H9 (cell line): Measurements from ENCODE around the gene WDR82. TPM values are rescaled to one million over a fixed set of nuclear protein-coding genes. Genes with fewer than 3 reads are reported as not detected.

Experiments used
- DNase-seq: peaks from one replicate; pipeline ENCODE4 v3.0.0-alpha.2; 2017
- H2AFZ ChIP-seq: one replicate; pipeline ENCODE4 v1.6.1; 2013; ENCODE audit warnings: mild to moderate bottlenecking, low read length, control low read depth, moderate library complexity
- H2AK5ac ChIP-seq: 2 replicates; pipeline ENCODE4 v1.6.1; 2013; ENCODE audit warnings: low read length, control low read depth, mixed read lengths; ENCODE audit not compliant: insufficient read length
- H2BK120ac ChIP-seq: one replicate; pipeline ENCODE4 v1.6.1; 2013; ENCODE audit warnings: low read depth, mild to moderate bottlenecking, low read length, control low read depth, inconsistent platforms; ENCODE audit not compliant: poor library complexity, severe bottlenecking
- H2BK12ac ChIP-seq: 2 replicates; pipeline ENCODE4 v1.6.1; 2013; ENCODE audit warnings: low read length, control low read depth, mixed read lengths, low read depth; ENCODE audit not compliant: insufficient read length
- H2BK15ac ChIP-seq: 2 replicates; pipeline ENCODE4 v1.6.1; 2013; ENCODE audit warnings: low read depth, low read length, control low read depth
- H2BK20ac ChIP-seq: one replicate; pipeline ENCODE4 v1.6.1; 2013; ENCODE audit warnings: low read depth, mild to moderate bottlenecking, low read length, control low read depth, inconsistent platforms; ENCODE audit not compliant: poor library complexity, severe bottlenecking
- H2BK5ac ChIP-seq: 2 replicates; pipeline ENCODE4 v1.6.1; 2013; ENCODE audit warnings: low read length, control low read depth, mixed read lengths; ENCODE audit not compliant: insufficient read length
- H3K14ac ChIP-seq: 2 replicates; pipeline ENCODE4 v1.6.1; 2013; ENCODE audit warnings: low read length, control low read depth; ENCODE audit not compliant: insufficient read depth
- H3K18ac ChIP-seq: 2 replicates; pipeline ENCODE4 v1.6.1; 2013; ENCODE audit warnings: low read depth, mild to moderate bottlenecking, mixed read lengths, low read length, control low read depth; ENCODE audit not compliant: insufficient read length
- H3K23ac ChIP-seq: 2 replicates; pipeline ENCODE4 v1.6.1; 2013; ENCODE audit warnings: low read length, control low read depth, mixed read lengths, low read depth; ENCODE audit not compliant: insufficient read length
- H3K23me2 ChIP-seq: 2 replicates; pipeline ENCODE4 v1.6.1; 2013; ENCODE audit warnings: low read depth, mild to moderate bottlenecking, mixed read lengths, low read length, control low read depth; ENCODE audit not compliant: insufficient read length, poor library complexity, severe bottlenecking
- H3K27ac ChIP-seq: 2 replicates; pipeline ENCODE4 v1.5.1; 2013; ENCODE audit warnings: low read length, control low read depth, mixed read lengths, low read depth; ENCODE audit not compliant: insufficient read length
- H3K27me3 ChIP-seq: 2 replicates; pipeline ENCODE4 v1.6.1; 2013; ENCODE audit warnings: low read length, control low read depth, inconsistent platforms; ENCODE audit not compliant: insufficient read depth
- H3K4ac ChIP-seq: 2 replicates; pipeline ENCODE4 v1.6.1; 2013; ENCODE audit warnings: low read depth, mild to moderate bottlenecking, control low read depth, inconsistent platforms, low read length, moderate library complexity
- H3K4me1 ChIP-seq: 2 replicates; pipeline ENCODE4 v1.6.1; 2013; ENCODE audit warnings: low read length, control low read depth, inconsistent platforms; ENCODE audit not compliant: insufficient read depth
- H3K4me2 ChIP-seq: 2 replicates; pipeline ENCODE4 v1.6.1; 2013; ENCODE audit warnings: low read length, control low read depth, mixed read lengths; ENCODE audit not compliant: insufficient read length, insufficient read depth
- H3K56ac ChIP-seq: 2 replicates; pipeline ENCODE4 v1.6.1; 2013; ENCODE audit warnings: low read depth, mild to moderate bottlenecking, mixed read lengths, low read length, control low read depth; ENCODE audit not compliant: insufficient read length
- H3K79me1 ChIP-seq: 2 replicates; pipeline ENCODE4 v1.6.1; 2013; ENCODE audit warnings: low read depth, mild to moderate bottlenecking, moderate library complexity, low read length, control low read depth, inconsistent platforms; ENCODE audit not compliant: insufficient read depth, poor library complexity, severe bottlenecking
- H3K79me2 ChIP-seq: 2 replicates; pipeline ENCODE4 v1.6.1; 2013; ENCODE audit warnings: low read length, control low read depth, inconsistent platforms; ENCODE audit not compliant: insufficient read depth
- H3K9ac ChIP-seq: 2 replicates; pipeline ENCODE4 v1.6.1; 2013; ENCODE audit warnings: low read length, control low read depth, mixed read lengths; ENCODE audit not compliant: insufficient read length; ENCODE audit errors: extremely low read depth
- H3K9me3 ChIP-seq: one replicate; pipeline ENCODE4 v1.6.1; 2013; ENCODE audit warnings: low read depth, low read length, inconsistent platforms; ENCODE audit not compliant: control insufficient read depth
- H3T11ph ChIP-seq: one replicate; pipeline ENCODE4 v1.6.1; 2013; ENCODE audit warnings: mild to moderate bottlenecking, low read length, control low read depth, inconsistent platforms
- H4K20me1 ChIP-seq: one replicate; pipeline ENCODE4 v1.6.1; 2013; ENCODE audit not compliant: control insufficient read depth, insufficient read length, insufficient read depth
- H4K5ac ChIP-seq: 2 replicates; pipeline ENCODE4 v1.6.1; 2013; ENCODE audit warnings: low read depth, mild to moderate bottlenecking, mixed read lengths, low read length, control low read depth; ENCODE audit not compliant: insufficient read length
- H4K8ac ChIP-seq: replicated peaks from 2 replicates; pipeline ENCODE4 v1.6.1; 2013; ENCODE audit warnings: low read length, control low read depth, mixed read lengths, low read depth; ENCODE audit not compliant: insufficient read length
- H4K91ac ChIP-seq: 2 replicates; pipeline ENCODE4 v1.6.1; 2013; ENCODE audit warnings: low read depth, mild to moderate bottlenecking, moderate library complexity, mixed read lengths, low read length, control low read depth; ENCODE audit not compliant: insufficient read length
- H3K27ac Mint-ChIP-seq, 3 experiments: 2 replicates in 2 of 3; 3 replicates in 1 of 3; pipeline ENCODE4 v1.8.0; 2020 to 2021; ENCODE audit warnings: mixed read lengths in 3 of 3, mild to moderate bottlenecking in 1 of 3, moderate library complexity in 1 of 3
- H3K27me3 Mint-ChIP-seq: 2 replicates; pipeline ENCODE4 v1.8.0; 2021; ENCODE audit warnings: low read depth, mild to moderate bottlenecking, moderate library complexity, mixed read lengths
- H3K36me3 Mint-ChIP-seq, 3 experiments: 2 replicates in 2 of 3; 3 replicates in 1 of 3; pipeline ENCODE4 v1.8.0; 2020 to 2021; ENCODE audit warnings: low read depth in 3 of 3, mixed read lengths in 3 of 3; ENCODE audit not compliant: insufficient read depth in 1 of 3
- H3K4me1 Mint-ChIP-seq, 2 experiments: 2 replicates each; pipeline ENCODE4 v1.8.0; 2020; ENCODE audit warnings: mixed read lengths in 2 of 2
- H3K4me3 Mint-ChIP-seq, 2 experiments: 2 replicates in 1 of 2; 3 replicates in 1 of 2; pipeline ENCODE4 v1.8.0; 2020 to 2021; ENCODE audit warnings: mild to moderate bottlenecking in 2 of 2, mixed read lengths in 2 of 2, moderate library complexity in 1 of 2
- H3K9me3 Mint-ChIP-seq, 2 experiments: 2 replicates in 1 of 2; 3 replicates in 1 of 2; pipeline ENCODE4 v1.8.0; 2020; ENCODE audit warnings: mild to moderate bottlenecking in 2 of 2, mixed read lengths in 2 of 2, moderate library complexity in 1 of 2
- CTCF ChIP-seq: fragments of 200-600 bp; sonication (generic); conservative IDR thresholded peaks from 3 replicates; pipeline ENCODE4 v1.8.0; 2021; ENCODE audit warnings: antibody characterized with exemption, mild to moderate bottlenecking
- WGBS: extraction: QIAGEN DNeasy Blood & Tissue Kit; methylation state at CpG from one replicate; pipeline ENCODE4 v1.1.7; 2013; ENCODE audit warnings: missing lambda C conversion rate, low lambda C conversion rate, mixed read lengths; ENCODE audit not compliant: insufficient read length; ENCODE audit errors: extremely low coverage; 5-methylcytosine and 5-hydroxymethylcytosine counted together
- total RNA-seq: library from RNA; stranded (reverse); gene quantifications from 2 replicates; pipeline ENCODE4 v1.2.1, GENCODE V29; 2021

The WDR82 gene
- total RNA-seq, 1 experiment from 2014 or later: 83.1 TPM

DNA sequence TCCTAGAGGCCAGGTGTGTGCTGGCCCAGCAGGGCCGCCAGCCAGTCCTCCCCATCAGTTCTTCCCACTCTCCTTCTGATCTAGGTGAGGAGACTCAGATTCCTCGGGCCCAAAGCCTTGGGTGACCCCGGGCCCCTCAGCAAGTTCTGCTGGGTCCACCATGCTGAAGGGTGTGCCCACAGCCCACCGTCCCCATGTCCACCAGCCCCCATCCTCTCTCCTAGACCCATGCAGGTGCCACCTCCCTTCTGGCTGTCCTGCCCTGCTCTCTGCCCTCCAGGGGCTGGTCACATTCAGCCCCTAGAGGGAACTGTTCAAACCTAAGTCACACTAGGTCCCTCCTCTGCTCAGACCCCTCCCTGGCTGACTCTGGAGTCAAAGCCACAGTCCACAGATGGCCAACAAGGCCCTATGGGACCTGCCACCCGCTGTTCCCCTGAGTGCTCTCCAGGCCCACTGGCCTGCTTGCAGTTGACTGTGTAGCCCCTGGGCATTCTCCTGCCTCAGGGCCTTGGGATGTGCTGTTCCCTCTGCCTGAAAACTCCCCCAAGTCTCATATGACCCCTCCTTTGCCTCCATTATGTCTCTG is 52.1 kb downstream of the WDR82 start:
- no peaks in the 10 kb centered on the region; the same call in none of the 2 replicates for H3K27me3 Mint-ChIP-seq

More for the DNA sequence above, 52.1 kb downstream of the WDR82 start:
- H3K18ac ChIP-seq: no peak overlapping the region
- no peaks in the 10 kb centered on the region for H3K79me2 ChIP-seq
- H3K27ac Mint-ChIP-seq: no peak overlapping the region; a peak in 1 of 7 replicates
- H3K4me1 ChIP-seq: no peaks in the 10 kb centered on the region
- no peak overlapping the region for H2AFZ ChIP-seq
- no peaks in the 10 kb centered on the region for H3K27me3 ChIP-seq
- no peaks in the 10 kb centered on the region for H3K9me3 ChIP-seq
- H2BK12ac ChIP-seq: no peak overlapping the region
- no peak for TF ChIP-seq CTCF
- no CpG with 5 or more reads among the region's 5 CpGs for WGBS
- H3K56ac ChIP-seq: no peak overlapping the region
- no peaks in the 10 kb centered on the region for H3K23me2 ChIP-seq
- H3K27ac ChIP-seq: no peak overlapping the region
- H2BK120ac ChIP-seq: no peak overlapping the region
- no peaks in the 10 kb centered on the region for H4K20me1 ChIP-seq
- no peaks in the 10 kb centered on the region for H3K79me1 ChIP-seq
- H3K4me3 Mint-ChIP-seq: peak overlapping the region in 1 of 2 experiments; percentile 24; a peak in 1 of 5 replicates
- peak; percentile 27 for DNase-seq
- H3K4me2 ChIP-seq: no peak overlapping the region
- H2BK20ac ChIP-seq: no peak overlapping the region
- peaks cover 0 to 14% of the 10 kb centered on the region in 2 experiments; a peak in 3 of 4 replicates for H3K4me1 Mint-ChIP-seq
- peaks cover 12 to 22% (median 18%) of the 10 kb centered on the region in 3 experiments for H3K36me3 Mint-ChIP-seq
- no peak overlapping the region for H2BK5ac ChIP-seq
- no peak overlapping the region for H3T11ph ChIP-seq
- no peak overlapping the region for H4K8ac ChIP-seq
- no peak overlapping the region for H2BK15ac ChIP-seq
- no peak overlapping the region for H3K4ac ChIP-seq
- no peak overlapping the region for H4K5ac ChIP-seq
- no peak overlapping the region for H3K23ac ChIP-seq
- no peak overlapping the region for H4K91ac ChIP-seq
- H3K9ac ChIP-seq: no peak overlapping the region
- H3K14ac ChIP-seq: no peak overlapping the region
- H2AK5ac ChIP-seq: no peak overlapping the region
- no peaks in the 10 kb centered on the region; a peak in 2 of 5 replicates for H3K9me3 Mint-ChIP-seq
